Non-pigmented ciliary epithelial cell (primary cell): ENCODE data around the gene ANGPTL2.

Source experiments
- DNase-seq: peaks from one replicate; pipeline ENCODE4 v3.0.0-alpha.2; 2010; ENCODE audit warnings: low read depth

Gene ANGPTL2

GRCh38 chr9:127093319-127094020 lies 29.0 kb downstream of the ANGPTL2 start:
- DNase-seq, result no peak

- peak; percentile 37 for DNase-seq
Observed at GRCh38 chr9:127092041-127092608, 30.3 kb downstream of the ANGPTL2 start.

- no peak for DNase-seq
Observed at GRCh38 chr9:127091526-127091925, 30.9 kb downstream of the ANGPTL2 start.

GRCh38 chr9:127090341-127090985 lies 32.0 kb downstream of the ANGPTL2 start:
- no peak for DNase-seq

GRCh38 chr9:127089631-127090081 lies 32.8 kb downstream of the ANGPTL2 start:
- no peak for DNase-seq

- no peak for DNase-seq
Observed at GRCh38 chr9:127088724-127089615, 33.5 kb downstream of the ANGPTL2 start.

- DNase-seq, result no peak
Observed at GRCh38 chr9:127087836-127088235, 34.6 kb downstream of the ANGPTL2 start.

GRCh38 chr9:127087411-127087810 lies 35.0 kb downstream of the ANGPTL2 start:
- DNase-seq, result no peak

GRCh38 chr9:127086771-127087170 lies 35.7 kb downstream of the ANGPTL2 start:
- DNase-seq, result no peak

- no peak for DNase-seq
Observed at GRCh38 chr9:127085186-127085585, 37.2 kb downstream of the ANGPTL2 start.

- no peak for DNase-seq
Observed at GRCh38 chr9:127084076-127085039, 38.1 kb downstream of the ANGPTL2 start.

GRCh38 chr9:127083138-127083980 lies 39.1 kb downstream of the ANGPTL2 start:
- DNase-seq, result no peak

- no peak for DNase-seq
Observed at GRCh38 chr9:127081250-127082185, 40.9 kb downstream of the ANGPTL2 start.

- DNase-seq, result no peak
Observed at GRCh38 chr9:127079446-127080140, 42.8 kb downstream of the ANGPTL2 start.

GRCh38 chr9:127078988-127079387 lies 43.4 kb downstream of the ANGPTL2 start:
- no peak for DNase-seq

- no peak for DNase-seq
Observed at GRCh38 chr9:127078336-127078735, 44.1 kb downstream of the ANGPTL2 start.

GRCh38 chr9:127077644-127077946 lies 44.8 kb downstream of the ANGPTL2 start:
- no peak for DNase-seq

- DNase-seq, result no peak
Observed at GRCh38 chr9:127076860-127077643, 45.4 kb downstream of the ANGPTL2 start.
